Naive thymus-derived CD8-positive, alpha-beta T cell (primary cell): ENCODE data around the gene DNAH3. TPM values are rescaled to one million over a fixed set of nuclear protein-coding genes. Genes with fewer than 3 reads are reported as not detected.

Source experiments
- polyA plus RNA-seq, 3 donors: library from polyadenylated mRNA; unstranded; fragments of 300-500 nt; fragmentation: Illumina TruSeq; gene quantifications; one replicate each; pipeline ENCODE4 v1.2.3, GENCODE V29; 2021
- total RNA-seq, 8 experiments: library from RNA in 2 of 8; stranded (reverse) in 2 of 8; gene quantifications; one replicate each; pipeline ENCODE4 v1.2.3 and lab custom pipeline; 2021 to 2026

Gene DNAH3
- total and polyA plus RNA-seq, 5 experiments from 2014 or later: not detected

Other genes with a start within 250 kb of the DNAH3 start
- 10 to 100 TPM in 1 of 2 experiments, 1 to 10 TPM in 1; 8.3 to 10.6 TPM for gene LDAF1, start 7.8 kb upstream of the DNAH3 start, total RNA-seq
- gene LDAF1, start 7.8 kb upstream of the DNAH3 start, polyA plus RNA-seq: 10 to 100 TPM; 13.1 to 16.7 (median 16.4) TPM
- gene ZP2, start 60.7 kb upstream of the DNAH3 start, total RNA-seq: not detected
- not detected for gene ZP2, start 60.7 kb upstream of the DNAH3 start, polyA plus RNA-seq
- gene ANKS4B, start 82.9 kb upstream of the DNAH3 start, total RNA-seq: not detected
- not detected for gene ANKS4B, start 82.9 kb upstream of the DNAH3 start, polyA plus RNA-seq
- not detected for gene CRYM, start 127.4 kb upstream of the DNAH3 start, total RNA-seq
- not detected for gene CRYM, start 127.4 kb upstream of the DNAH3 start, polyA plus RNA-seq